CD14-positive monocyte (primary cell): Measurements from ENCODE around the gene LATS2. TPM values are rescaled to one million over a fixed set of nuclear protein-coding genes. Genes with fewer than 3 reads are reported as not detected.
A peak's percentile ranks its signal among the peaks of the same experiment; 100 is the strongest.

Source experiments
- DNase-seq, 3 donors: peaks; one replicate each; pipeline ENCODE4 v3.0.0-alpha.2; 2011 to 2022
- H2AFZ ChIP-seq: 2 replicates; pipeline ENCODE4 v1.6.0; 2012; ENCODE audit warnings: mild to moderate bottlenecking, low read depth, low read length, inconsistent platforms; ENCODE audit not compliant: insufficient read depth, poor library complexity, severe bottlenecking
- H3K27ac ChIP-seq, 2 donors: 1 replicate in 1 of 2; 2 replicates in 1 of 2; pipeline ENCODE4 v1.5.1; 2012 to 2013; ENCODE audit warnings: low read length in 2 of 2, control low read depth in 1 of 2, inconsistent platforms in 1 of 2, low read depth in 1 of 2, mild to moderate bottlenecking in 1 of 2
- H3K27me3 ChIP-seq, 2 donors: one replicate each; pipeline versions ENCODE4 v1.6.0 to v1.6.1; 2011 to 2013; ENCODE audit warnings: low read length in 2 of 2; ENCODE audit not compliant: control insufficient read depth in 2 of 2, insufficient read depth in 2 of 2
- H3K36me3 ChIP-seq, 2 donors: replicated peaks in 1 of 2; 1 replicate in 1 of 2; 2 replicates in 1 of 2; pipeline versions ENCODE4 v1.5.1 to v1.6.1; 2012 to 2013; ENCODE audit warnings: low read length in 2 of 2, control low read depth in 1 of 2, inconsistent platforms in 1 of 2, mild to moderate bottlenecking in 1 of 2; ENCODE audit not compliant: insufficient read depth in 2 of 2, control insufficient read depth in 1 of 2
- H3K4me1 ChIP-seq, 2 donors: 1 replicate in 1 of 2; 2 replicates in 1 of 2; pipeline versions ENCODE4 v1.5.1 to v1.6.1; 2012 to 2013; ENCODE audit warnings: low read length in 2 of 2, control low read depth in 1 of 2, inconsistent platforms in 1 of 2, mild to moderate bottlenecking in 1 of 2, moderate library complexity in 1 of 2; ENCODE audit not compliant: insufficient read depth in 2 of 2, control insufficient read depth in 1 of 2
- H3K4me2 ChIP-seq: replicated peaks from 2 replicates; pipeline ENCODE3; 2012; ENCODE audit warnings: low read length, moderate library complexity, mild to moderate bottlenecking; ENCODE audit not compliant: poor library complexity, severe bottlenecking; ENCODE audit errors: extremely low read depth
- H3K4me3 ChIP-seq, 3 experiments: fragments of 200-600 bp in 1 of 3; sonication (generic) in 1 of 3; replicated peaks in 1 of 3; 1 replicate in 2 of 3; 2 replicates in 1 of 3; pipeline ENCODE4 v1.5.1; 2011 to 2013; ENCODE audit warnings: low read length in 3 of 3, mild to moderate bottlenecking in 3 of 3, control low read depth in 2 of 3, low read depth in 2 of 3, inconsistent platforms in 1 of 3, moderate library complexity in 1 of 3
- H3K79me2 ChIP-seq: 2 replicates; pipeline ENCODE4 v1.6.0; 2012; ENCODE audit warnings: mild to moderate bottlenecking, control low read depth, inconsistent platforms, low read length, moderate library complexity; ENCODE audit not compliant: insufficient read depth
- H3K9ac ChIP-seq: 2 replicates; pipeline ENCODE4 v1.6.0; 2017; ENCODE audit warnings: low read length, mild to moderate bottlenecking; ENCODE audit not compliant: insufficient read depth, poor library complexity, severe bottlenecking
- H3K9me3 ChIP-seq, 2 donors: replicated peaks in 1 of 2; 1 replicate in 1 of 2; 2 replicates in 1 of 2; pipeline versions ENCODE4 v1.5.1 to v1.6.1; 2012 to 2013; ENCODE audit warnings: low read length in 2 of 2, control low read depth in 1 of 2; ENCODE audit not compliant: control insufficient read depth in 1 of 2, insufficient read depth in 1 of 2
- H4K20me1 ChIP-seq: 2 replicates; pipeline ENCODE4 v1.6.0; 2012; ENCODE audit warnings: mild to moderate bottlenecking, low read length, control low read depth, moderate library complexity; ENCODE audit not compliant: insufficient read depth
- H3K27ac Mint-ChIP-seq, 7 donors: one replicate each; pipeline ENCODE4 v1.8.0; 2020; ENCODE audit warnings: mild to moderate bottlenecking in 7 of 7, mixed read lengths in 7 of 7, moderate library complexity in 6 of 7, inconsistent platforms in 2 of 7
- H3K27me3 Mint-ChIP-seq, 3 donors: one replicate each; pipeline ENCODE4 v1.8.0; 2021 to 2022; ENCODE audit warnings: low read depth in 3 of 3, mild to moderate bottlenecking in 3 of 3, mixed read lengths in 3 of 3, moderate library complexity in 3 of 3, inconsistent platforms in 1 of 3
- H3K36me3 Mint-ChIP-seq, 2 donors: one replicate each; pipeline ENCODE4 v1.8.0; 2020; ENCODE audit warnings: mixed read lengths in 2 of 2, inconsistent platforms in 1 of 2, mild to moderate bottlenecking in 1 of 2
- H3K4me1 Mint-ChIP-seq: one replicate; pipeline ENCODE4 v1.8.0; 2020; ENCODE audit warnings: mild to moderate bottlenecking, mixed read lengths
- H3K4me3 Mint-ChIP-seq, 2 donors: one replicate each; pipeline ENCODE4 v1.8.0; 2020; ENCODE audit warnings: mild to moderate bottlenecking in 2 of 2, mixed read lengths in 2 of 2, moderate library complexity in 1 of 2
- H3K9me3 Mint-ChIP-seq, 7 donors: one replicate each; pipeline ENCODE4 v1.8.0; 2020 to 2022; ENCODE audit warnings: mixed read lengths in 7 of 7, mild to moderate bottlenecking in 6 of 7, moderate library complexity in 6 of 7, inconsistent platforms in 2 of 7
- WGBS: methylation state at CpG from one replicate; pipeline ENCODE4 v1.1.5; 2013; ENCODE audit warnings: missing lambda C conversion rate; ENCODE audit not compliant: insufficient coverage; 5-methylcytosine and 5-hydroxymethylcytosine counted together
- intact Hi-C, 2 donors: fragments of 100-400 bp; cut with micrococcal nuclease; formaldehyde crosslinking; loops; one replicate each; pipeline versions ENCODE4 v1.15.0 to v1.15.1; 2023
- polyA plus RNA-seq, 3 donors: library from polyadenylated mRNA; depleted of rRNA in 1 of 3; unstranded in 2 of 3; stranded (reverse) in 1 of 3; fragments of 300-500 nt in 2 of 3; fragments of >200 nt in 1 of 3; fragmentation: Illumina TruSeq in 2 of 3; gene quantifications; 1 replicate in 2 of 3; 2 replicates in 1 of 3; pipeline ENCODE4 v1.2.3, GENCODE V29; 2012 to 2021
- TF ChIP-seq, protein P1 (sequence below): fragments of 200-600 bp; IDR thresholded peaks from one replicate; pipeline ENCODE4 v1.8.0; 2022; ENCODE audit warnings: antibody characterized with exemption, mild to moderate bottlenecking

LATS2 gene
- polyA plus RNA-seq, 3 donors = 0.96 to 11.2 (median 1.0) TPM

DNA sequence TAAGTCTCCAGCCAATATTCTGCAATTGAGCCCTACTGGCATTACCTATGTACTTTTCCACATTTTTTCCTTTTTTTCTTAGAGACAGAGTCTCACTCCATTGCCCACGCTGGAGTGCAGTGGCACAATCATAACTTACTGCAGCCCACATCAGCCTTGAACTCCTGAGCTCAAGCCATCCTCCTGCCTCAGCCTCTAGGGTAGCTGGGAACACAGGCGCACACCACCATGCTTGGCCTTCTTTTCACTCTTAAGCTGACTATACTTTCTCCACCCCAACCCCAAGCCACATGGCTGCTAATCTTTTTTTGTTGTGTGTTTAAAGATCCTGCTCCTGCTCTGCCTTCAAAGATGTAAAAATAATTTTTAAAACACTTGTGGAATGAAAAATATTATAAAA is 1.6 kb upstream of the LATS2 start:
- Histone ChIP-seq H3K4me3 (no peak overlapping the region), H3K36me3 (no peaks in the 10 kb centered on the region), H3K4me1 (peaks cover 58 to 71% of the 10 kb centered on the region in 2 donors), H4K20me1 (peaks cover 22% of the 10 kb centered on the region), H3K9ac (no peak overlapping the region), H3K9me3 (no peaks in the 10 kb centered on the region), H3K4me2 (no peak overlapping the region), H2AFZ (no peak overlapping the region), H3K27me3 (no peaks in the 10 kb centered on the region), H3K79me2 (peaks cover 33% of the 10 kb centered on the region), H3K27ac (no peak overlapping the region)
- intact Hi-C loops = loop anchor here (5.0 kb wide), 2 partner anchors 41 to 121 kb away; no protein-coding TSS in a partner anchor
- H3K36me3 Mint-ChIP-seq = peaks cover 0 to 2% of the 10 kb centered on the region in 2 donors
- DNase-seq = no peak
- peaks cover 61% of the 10 kb centered on the region for H3K4me1 Mint-ChIP-seq
- WGBS = 80% methylated on average over 1 of the region's 2 CpGs
- H3K27me3 Mint-ChIP-seq = peaks cover 0 to 6% (median 0%) of the 10 kb centered on the region in 3 donors
- H3K27ac Mint-ChIP-seq = peak overlapping the region in 1 of 7 donors; percentile 20
- no peaks in the 10 kb centered on the region for H3K9me3 Mint-ChIP-seq
- no peak overlapping the region for H3K4me3 Mint-ChIP-seq
- TF ChIP-seq, protein P1, sequence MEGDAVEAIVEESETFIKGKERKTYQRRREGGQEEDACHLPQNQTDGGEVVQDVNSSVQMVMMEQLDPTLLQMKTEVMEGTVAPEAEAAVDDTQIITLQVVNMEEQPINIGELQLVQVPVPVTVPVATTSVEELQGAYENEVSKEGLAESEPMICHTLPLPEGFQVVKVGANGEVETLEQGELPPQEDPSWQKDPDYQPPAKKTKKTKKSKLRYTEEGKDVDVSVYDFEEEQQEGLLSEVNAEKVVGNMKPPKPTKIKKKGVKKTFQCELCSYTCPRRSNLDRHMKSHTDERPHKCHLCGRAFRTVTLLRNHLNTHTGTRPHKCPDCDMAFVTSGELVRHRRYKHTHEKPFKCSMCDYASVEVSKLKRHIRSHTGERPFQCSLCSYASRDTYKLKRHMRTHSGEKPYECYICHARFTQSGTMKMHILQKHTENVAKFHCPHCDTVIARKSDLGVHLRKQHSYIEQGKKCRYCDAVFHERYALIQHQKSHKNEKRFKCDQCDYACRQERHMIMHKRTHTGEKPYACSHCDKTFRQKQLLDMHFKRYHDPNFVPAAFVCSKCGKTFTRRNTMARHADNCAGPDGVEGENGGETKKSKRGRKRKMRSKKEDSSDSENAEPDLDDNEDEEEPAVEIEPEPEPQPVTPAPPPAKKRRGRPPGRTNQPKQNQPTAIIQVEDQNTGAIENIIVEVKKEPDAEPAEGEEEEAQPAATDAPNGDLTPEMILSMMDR = no peak

- Histone ChIP-seq H3K27ac (peak overlapping the region; percentile 9 to 93), H2AFZ (no peak overlapping the region), H3K4me2 (peak overlapping the region; percentile 76), H3K9ac (peak overlapping the region; percentile 98), H3K4me1 (peaks cover 34 to 46% of the 10 kb centered on the region in 2 donors), H3K27me3 (no peaks in the 10 kb centered on the region), H3K36me3 (no peaks in the 10 kb centered on the region), H3K4me3 (peak overlapping the region; percentile 58 to 95 (median 93)), H3K9me3 (no peaks in the 10 kb centered on the region), H3K79me2 (peaks cover 59% of the 10 kb centered on the region), H4K20me1 (peaks cover 47% of the 10 kb centered on the region)
- H3K27me3 Mint-ChIP-seq = peaks cover 0 to 6% (median 0%) of the 10 kb centered on the region in 3 donors
- TF ChIP-seq, protein P1 = no peak
- H3K4me1 Mint-ChIP-seq = peaks cover 54% of the 10 kb centered on the region
- intact Hi-C loops = loop anchor here (5.0 kb wide), 2 partner anchors 38 to 118 kb away; no protein-coding TSS in a partner anchor
- DNase-seq = peak in 1 of 3 donors; percentile 27
- H3K27ac Mint-ChIP-seq = peak overlapping the region in 6 of 7 donors; percentile 41 to 79 (median 62)
- peak overlapping the region; percentile 84 to 90 for H3K4me3 Mint-ChIP-seq
- no peaks in the 10 kb centered on the region for H3K9me3 Mint-ChIP-seq
- under 1% methylated on average over 100 of the region's 100 CpGs for WGBS
- peaks cover 9% of the 10 kb centered on the region in 2 donors for H3K36me3 Mint-ChIP-seq
Measured at GRCh38 chr13:21060338-21061028, 903 bp downstream of the LATS2 start.
